GM19193 (cell line): ENCODE measurements around the gene KLHL14.

Experiments used
- POLR2A ChIP-seq: IDR thresholded peaks from 4 replicates; pipeline ENCODE4 v1.6.1; 2011; ENCODE audit not compliant: insufficient read depth, insufficient read length; ENCODE audit errors: extremely low read depth

KLHL14 gene

GRCh38 chr18:32749809-32750208, 23.0 kb downstream of the KLHL14 start:
- TF ChIP-seq POLR2A = no peak

DNA sequence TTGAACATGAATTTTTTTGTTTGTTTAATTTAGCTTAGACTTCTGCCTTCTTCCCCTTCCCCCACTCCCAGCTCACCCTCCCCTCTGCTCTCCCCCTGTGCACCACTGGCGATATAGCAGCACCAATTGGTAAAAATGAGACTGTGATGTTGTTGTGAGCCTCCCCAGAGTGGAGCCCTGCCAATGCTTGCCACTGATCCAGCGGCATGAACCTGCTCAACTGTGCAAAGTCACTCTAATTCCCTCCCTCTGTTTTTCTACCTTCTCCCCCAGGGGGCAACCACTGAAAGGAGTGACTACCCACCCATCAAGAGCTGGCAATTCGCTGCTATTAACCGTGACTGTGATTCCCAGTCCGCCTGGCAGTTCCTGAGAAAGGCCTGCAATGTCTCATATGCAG, 30.2 kb downstream of the KLHL14 start:
- TF ChIP-seq POLR2A = no peak

DNA sequence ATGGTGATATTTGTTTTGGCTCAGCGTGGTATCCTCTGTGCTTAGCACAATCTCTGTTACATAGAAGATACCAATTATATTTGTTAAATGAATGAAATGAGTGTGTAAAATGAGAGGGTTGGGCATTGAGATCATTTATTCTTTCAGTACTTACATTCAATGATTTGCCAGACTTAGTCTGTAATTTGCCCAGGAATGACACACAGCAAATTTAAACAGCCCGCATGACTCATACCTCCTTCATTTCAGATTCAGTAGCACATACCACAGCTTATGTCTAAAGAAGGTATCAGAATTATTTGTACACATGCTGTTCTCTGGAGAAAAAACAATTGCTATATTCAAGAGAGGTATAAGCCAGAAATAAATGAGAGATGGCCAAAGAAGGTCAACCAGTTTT, 37.0 kb downstream of the KLHL14 start:
- no peak for TF ChIP-seq POLR2A

DNA sequence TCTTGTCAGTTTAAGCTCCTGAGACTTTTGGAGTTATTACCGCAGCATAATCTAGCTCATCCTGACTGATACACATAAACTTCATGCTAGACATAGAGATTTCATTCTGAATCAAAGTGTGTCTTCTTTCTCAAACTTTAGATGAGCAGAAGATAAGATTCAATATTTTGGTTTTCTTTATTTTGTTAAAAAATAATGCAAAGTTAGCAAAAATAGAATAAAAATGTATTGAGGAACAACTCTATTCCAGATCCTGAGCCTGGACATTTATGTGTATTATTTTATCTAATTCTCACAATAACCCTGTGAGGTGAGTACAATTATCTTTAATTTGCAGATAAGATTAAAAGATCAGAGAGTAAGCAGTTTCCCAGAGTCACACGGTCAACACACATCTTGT, 38.4 kb downstream of the KLHL14 start:
- no peak for TF ChIP-seq POLR2A

DNA sequence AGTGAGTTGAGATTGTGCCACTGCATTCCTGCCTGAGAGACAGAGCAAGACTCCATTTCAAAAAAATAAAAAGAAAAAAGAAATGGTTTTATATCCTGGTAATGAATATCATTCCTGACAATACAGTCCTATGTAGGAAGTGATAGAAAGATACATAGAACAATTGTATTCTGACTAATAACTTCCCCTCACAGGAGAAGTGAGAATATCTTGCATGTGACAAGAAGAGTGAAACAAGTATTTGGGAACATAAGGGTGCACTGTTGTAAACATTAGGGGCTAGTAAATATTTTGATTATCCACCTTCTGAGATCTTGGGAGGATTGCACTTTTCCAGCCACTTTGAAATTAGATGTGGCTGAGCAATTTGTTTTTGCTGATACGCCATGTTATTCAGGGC, 40.7 kb downstream of the KLHL14 start:
- TF ChIP-seq POLR2A = no peak

DNA sequence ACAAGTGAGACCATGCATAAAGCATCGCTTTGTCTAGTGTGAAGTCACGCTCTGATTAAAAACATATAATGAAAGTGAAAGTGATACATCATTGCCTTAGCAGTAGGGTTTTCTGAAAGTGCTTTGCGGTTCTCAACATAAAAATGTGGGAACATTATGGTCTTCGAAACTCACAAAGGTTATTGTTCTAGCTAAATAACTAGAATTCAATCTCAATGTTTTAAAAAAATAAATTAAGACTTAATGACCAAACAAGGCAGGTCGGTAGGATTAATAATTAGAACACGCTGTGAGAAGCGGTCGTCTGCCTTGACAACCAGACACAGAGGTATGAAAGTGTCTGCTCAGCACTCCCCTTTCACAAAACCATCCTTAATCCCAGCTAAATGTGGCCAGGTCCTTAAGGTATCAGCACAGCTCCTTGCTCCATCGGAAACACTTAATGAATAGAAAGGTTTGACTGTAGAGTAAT, 42.2 kb downstream of the KLHL14 start:
- no peak for TF ChIP-seq POLR2A

- TF ChIP-seq POLR2A = no peak
Measured at GRCh38 chr18:32730068-32730467, 42.8 kb downstream of the KLHL14 start.

DNA sequence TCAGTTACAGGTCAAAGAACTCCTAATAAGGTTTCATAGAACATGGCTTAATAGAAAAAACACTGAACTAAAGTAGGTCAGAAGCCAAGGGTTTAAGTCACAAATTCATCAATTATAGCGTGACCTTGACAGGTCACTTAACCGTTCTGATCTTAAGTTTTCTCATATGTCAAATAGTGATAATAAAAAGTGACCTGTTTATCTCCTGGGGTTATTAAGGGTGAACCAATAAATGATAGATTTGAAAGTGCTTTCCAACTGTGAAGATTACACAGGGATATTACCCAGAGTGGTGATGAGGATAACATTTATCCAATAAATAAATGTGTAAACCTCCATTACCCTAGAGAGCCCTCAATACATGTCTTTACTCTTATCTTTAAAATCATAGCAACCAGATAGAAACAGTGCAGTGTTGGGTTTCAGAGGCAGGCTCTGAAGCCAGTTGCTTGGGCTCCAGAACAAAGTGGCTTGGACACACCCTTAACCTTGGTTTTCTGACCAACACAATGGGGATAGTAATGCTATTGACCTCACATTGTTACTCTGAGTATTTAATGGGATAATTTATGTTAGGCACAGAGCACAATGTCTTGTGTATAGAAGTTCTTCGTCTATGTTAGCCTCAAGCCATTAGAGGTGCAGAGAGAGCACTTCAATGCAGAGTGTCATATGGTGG, 48.6 kb downstream of the KLHL14 start:
- no peak for TF ChIP-seq POLR2A

DNA sequence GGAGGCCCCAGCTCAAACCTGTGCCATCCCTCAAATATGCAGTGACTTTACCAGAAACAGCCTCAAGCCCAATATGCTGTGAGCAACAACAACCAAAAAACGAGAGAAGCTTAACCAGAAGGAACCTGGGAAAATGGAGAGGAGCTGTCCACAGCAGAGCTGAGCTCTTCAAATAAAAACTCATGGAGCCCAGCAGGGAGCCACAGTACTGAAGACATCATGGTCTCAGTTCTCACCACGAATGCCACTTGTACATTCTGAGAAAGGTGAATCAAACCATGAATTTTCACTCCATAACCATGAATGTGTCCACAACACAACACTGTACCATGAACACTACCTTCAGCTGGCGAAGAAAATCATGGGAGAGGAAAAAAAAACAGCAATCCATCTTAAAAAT, 50.5 kb downstream of the KLHL14 start:
- no peak for TF ChIP-seq POLR2A

- no peak for TF ChIP-seq POLR2A
Measured at GRCh38 chr18:32717126-32717525, 55.7 kb downstream of the KLHL14 start.

- TF ChIP-seq POLR2A = no peak
Measured at GRCh38 chr18:32714571-32715148, 58.2 kb downstream of the KLHL14 start.

DNA sequence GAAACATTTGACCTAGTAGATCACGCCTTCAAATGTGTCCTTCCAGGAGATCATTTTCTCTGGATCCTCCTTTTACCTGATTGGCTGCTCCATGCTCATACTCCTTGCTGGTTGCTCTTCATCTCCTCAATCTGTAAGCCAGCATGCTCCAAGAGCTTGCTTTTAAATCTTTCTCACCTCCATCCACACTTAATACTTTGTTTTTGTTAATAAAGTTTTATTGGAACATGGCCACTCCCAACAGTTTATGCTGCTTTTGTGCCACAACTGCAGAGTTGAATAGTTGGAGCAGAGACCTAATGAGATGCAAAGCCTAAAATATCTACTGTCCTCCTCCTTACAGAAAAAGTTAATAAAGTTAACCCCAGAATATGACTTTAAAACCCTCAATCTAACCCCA, 60.0 kb downstream of the KLHL14 start:
- no peak for TF ChIP-seq POLR2A

- TF ChIP-seq POLR2A = no peak
Measured at GRCh38 chr18:32711862-32712261, 61.0 kb downstream of the KLHL14 start.

GRCh38 chr18:32707586-32707985, 65.2 kb downstream of the KLHL14 start:
- no peak for TF ChIP-seq POLR2A

GRCh38 chr18:32707147-32707546, 65.7 kb downstream of the KLHL14 start:
- no peak for TF ChIP-seq POLR2A

- TF ChIP-seq POLR2A = no peak
Measured at GRCh38 chr18:32701313-32701712, 71.5 kb downstream of the KLHL14 start.

GRCh38 chr18:32698153-32698552, 74.7 kb downstream of the KLHL14 start:
- TF ChIP-seq POLR2A = no peak

- no peak for TF ChIP-seq POLR2A
Measured at GRCh38 chr18:32696376-32696775, 76.4 kb downstream of the KLHL14 start.

- TF ChIP-seq POLR2A = no peak
Measured at GRCh38 chr18:32695534-32695933, 77.3 kb downstream of the KLHL14 start.
